Bronchial epithelial cell (primary cell): ENCODE measurements around the gene LDB3. TPM values are rescaled to one million over a fixed set of nuclear protein-coding genes. Genes with fewer than 3 reads are reported as not detected.

Experiments
- DNase-seq: peaks from one replicate; pipeline ENCODE4 v3.0.0-alpha.2; 2010; ENCODE audit warnings: low read depth
- FAIRE-seq: peaks from 2 replicates; lab custom pipeline; 2011; peaks lifted over from hg19 to GRCh38; lab: Jason Lieb, UNC
- H3K27me3 ChIP-seq: 2 replicates; pipeline ENCODE4 v1.5.1; 2011; ENCODE audit warnings: low read length; ENCODE audit not compliant: control insufficient read depth, insufficient read depth
- H3K36me3 ChIP-seq: 2 replicates; pipeline ENCODE4 v1.5.1; 2011; ENCODE audit warnings: low read length; ENCODE audit not compliant: control insufficient read depth, insufficient read depth
- H3K4me3 ChIP-seq: 2 replicates; pipeline ENCODE4 v1.5.1; 2011; ENCODE audit warnings: mild to moderate bottlenecking, low read depth, low read length, control low read depth
- CTCF ChIP-seq: IDR thresholded peaks from 2 replicates; pipeline ENCODE4 v1.5.1; 2011; ENCODE audit warnings: mild to moderate bottlenecking, moderate library complexity, low read length, control low read depth, inconsistent platforms; ENCODE audit not compliant: insufficient read depth, severe bottlenecking
- total RNA-seq: library from RNA; depleted of rRNA; stranded (reverse); fragments of >200 nt; gene quantifications from 2 replicates; pipeline ENCODE4 v1.2.1, GENCODE V29; 2014

The LDB3 gene
- total RNA-seq, 1 donor from 2014 or later = not detected

DNA sequence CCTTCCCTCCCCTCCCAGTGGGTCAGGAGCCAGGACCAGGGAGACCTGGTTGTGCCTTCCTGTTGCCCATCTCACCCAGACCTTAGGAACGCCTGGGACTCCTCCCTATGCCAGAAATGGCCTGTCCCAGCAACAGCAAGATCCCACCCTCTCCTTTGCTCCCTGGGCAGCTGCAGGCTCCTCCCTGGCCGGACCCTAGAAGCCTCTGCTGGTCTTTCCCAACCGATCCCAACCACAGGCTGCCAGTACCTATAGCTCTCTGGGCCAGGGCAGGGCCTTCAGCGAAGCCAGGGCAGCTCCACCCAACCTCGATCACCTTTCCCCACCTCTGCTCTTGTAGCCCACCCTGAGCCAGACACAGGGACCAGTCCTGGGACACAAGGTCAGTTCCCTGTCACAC lies 21.9 kb downstream of the LDB3 start:
- Histone ChIP-seq H3K4me3 (no peak overlapping the region), H3K36me3 (no peaks in the 10 kb centered on the region), H3K27me3 (peaks cover 2% of the 10 kb centered on the region)
- TF ChIP-seq CTCF = no peak
- FAIRE-seq (no peak), DNase-seq (no peak)

GRCh38 chr10:86690657-86691084 lies 22.4 kb downstream of the LDB3 start:
- peaks cover 2% of the 10 kb centered on the region for H3K27me3 ChIP-seq
- H3K36me3 ChIP-seq = no peaks in the 10 kb centered on the region
- no peak overlapping the region for H3K4me3 ChIP-seq
- no peak for FAIRE-seq
- no peak for TF ChIP-seq CTCF
- DNase-seq = no peak

- peaks cover 2% of the 10 kb centered on the region for H3K27me3 ChIP-seq
- H3K36me3 ChIP-seq = no peaks in the 10 kb centered on the region
- DNase-seq (no peak), FAIRE-seq (no peak)
- no peak for TF ChIP-seq CTCF
- no peak overlapping the region for H3K4me3 ChIP-seq
Observed at GRCh38 chr10:86691333-86692022, 23.2 kb downstream of the LDB3 start.

- TF ChIP-seq CTCF = no peak
- no peak for FAIRE-seq
- DNase-seq = no peak
- Histone ChIP-seq H3K27me3 (peaks cover 2% of the 10 kb centered on the region), H3K36me3 (no peaks in the 10 kb centered on the region), H3K4me3 (no peak overlapping the region)
Observed at GRCh38 chr10:86692023-86692514, 23.8 kb downstream of the LDB3 start.

DNA sequence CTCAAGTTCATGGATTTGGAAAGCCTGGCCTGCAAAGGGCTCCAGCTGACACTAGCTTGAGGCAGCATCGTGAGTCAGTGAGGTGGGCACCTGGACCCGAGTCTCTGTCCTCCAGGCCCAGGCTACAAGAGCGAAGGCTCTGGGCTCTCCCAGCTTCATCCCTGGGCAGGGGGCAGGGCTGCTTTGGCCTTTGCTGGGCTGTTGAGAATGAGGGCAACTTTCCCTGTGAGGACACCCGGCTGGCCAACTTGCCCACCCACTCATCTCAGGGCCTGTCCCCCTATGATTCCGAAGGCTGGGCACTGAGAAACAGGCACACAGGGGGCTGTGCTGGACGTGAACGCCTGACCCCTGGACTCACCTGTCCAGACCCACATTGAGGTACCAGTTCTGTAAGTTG lies 24.4 kb downstream of the LDB3 start:
- FAIRE-seq (no peak), DNase-seq (no peak)
- Histone ChIP-seq H3K36me3 (no peaks in the 10 kb centered on the region), H3K4me3 (no peak overlapping the region), H3K27me3 (peaks cover 2% of the 10 kb centered on the region)
- TF ChIP-seq CTCF = no peak
